SK-N-SH (cell line): ENCODE measurements around the gene BBS5. TPM values are rescaled to one million over a fixed set of nuclear protein-coding genes. Genes with fewer than 3 reads are reported as not detected.

ENCODE experiments used
- CTCF ChIA-PET: fragments of 300-600, 350-600 bp; formaldehyde crosslinking; extraction: SDS; loops from one replicate; lab custom pipeline; 2021; lab: Yijun Ruan, JAX
- POLR2A ChIA-PET: fragments of 350-600 bp; sonication (Branson Sonifier 250); formaldehyde crosslinking; extraction: SDS; loops from one replicate; lab custom pipeline; 2020; ENCODE audit warnings: antibody characterized with exemption, inconsistent platforms; lab: Yijun Ruan, JAX
- DNase-seq: peaks from one replicate; pipeline ENCODE4 v3.0.0; 2012
- H2AFZ ChIP-seq: fragments of 200-600 bp; sonication (generic); 2 replicates; pipeline ENCODE4 v1.8.1; 2016; ENCODE audit warnings: antibody characterized with exemption, mild to moderate bottlenecking, low read depth
- H3F3A ChIP-seq: fragments of 200-600 bp; sonication (generic); replicated peaks from 2 replicates; pipeline ENCODE3; 2016; ENCODE audit warnings: antibody characterized with exemption, mild to moderate bottlenecking; ENCODE audit not compliant: insufficient read depth
- H3K27ac ChIP-seq, 2 experiments: fragments of 200-500 bp in 1 of 2; fragments of 200-600 bp in 1 of 2; sonication (Bioruptor generic) in 1 of 2; sonication (generic), shearing (Covaris generic) in 1 of 2; 2 replicates each; pipeline versions ENCODE4 v1.5.1 to v1.6.1; 2014 to 2016; ENCODE audit warnings: low read depth in 2 of 2, inconsistent platforms in 1 of 2, low read length in 1 of 2, mild to moderate bottlenecking in 1 of 2, mixed read lengths in 1 of 2
- H3K27me3 ChIP-seq: fragments of 200-600 bp; sonication (generic), shearing (Covaris generic); 2 replicates; pipeline ENCODE4 v1.6.1; 2016; ENCODE audit warnings: mixed run types; ENCODE audit not compliant: insufficient read depth
- H3K36me3 ChIP-seq, 2 experiments: fragments of 200-500 bp in 1 of 2; fragments of 200-600 bp in 1 of 2; sonication (Bioruptor generic) in 1 of 2; sonication (generic) in 1 of 2; replicated peaks in 1 of 2; 2 replicates each; pipeline versions ENCODE3 to v1.5.1; 2014 to 2016; ENCODE audit warnings: low read length in 1 of 2, mild to moderate bottlenecking in 1 of 2; ENCODE audit not compliant: insufficient read depth in 2 of 2, control insufficient read depth in 1 of 2
- H3K4me1 ChIP-seq, 2 experiments: fragments of 200-500 bp in 1 of 2; fragments of 200-600 bp in 1 of 2; sonication (Bioruptor generic) in 1 of 2; sonication (generic), shearing (Covaris generic) in 1 of 2; 2 replicates each; pipeline versions ENCODE4 v1.5.1 to v1.6.1; 2014 to 2016; ENCODE audit warnings: low read depth in 1 of 2, low read length in 1 of 2, mixed run types in 1 of 2; ENCODE audit not compliant: insufficient read depth in 2 of 2, control insufficient read depth in 1 of 2
- H3K4me2 ChIP-seq: fragments of 200-600 bp; sonication (generic), shearing (Covaris generic); 2 replicates; pipeline ENCODE4 v1.6.1; 2017; ENCODE audit warnings: mixed run types
- H3K4me3 ChIP-seq, 2 experiments: fragments of 200-500 bp in 1 of 2; fragments of 200-600 bp in 1 of 2; sonication (Bioruptor generic) in 1 of 2; sonication (generic), shearing (Covaris generic) in 1 of 2; 2 replicates each; pipeline versions ENCODE4 v1.5.1 to v1.8.1; 2014 to 2016; ENCODE audit warnings: low read depth in 2 of 2, inconsistent platforms in 1 of 2, low read length in 1 of 2, mild to moderate bottlenecking in 1 of 2, mixed read lengths in 1 of 2, moderate library complexity in 1 of 2
- H3K79me2 ChIP-seq: fragments of 200-600 bp; sonication (generic); 2 replicates; pipeline ENCODE4 v1.8.1; 2017; ENCODE audit warnings: mild to moderate bottlenecking; ENCODE audit not compliant: insufficient read depth
- H3K9ac ChIP-seq: fragments of 200-600 bp; sonication (generic); 2 replicates; pipeline ENCODE4 v1.6.1; 2017; ENCODE audit warnings: mixed run types
- H3K9me2 ChIP-seq: fragments of 200-600 bp; sonication (generic); 2 replicates; pipeline ENCODE4 v1.6.1; 2017; ENCODE audit warnings: mixed run types
- H3K9me3 ChIP-seq: fragments of 200-600 bp; sonication (generic); 2 replicates; pipeline ENCODE4 v1.6.1; 2017; ENCODE audit warnings: mixed run types, mild to moderate bottlenecking, moderate library complexity
- H4K20me1 ChIP-seq: fragments of 200-600 bp; sonication (generic); 2 replicates; pipeline ENCODE4 v1.6.1; 2017; ENCODE audit warnings: mild to moderate bottlenecking, mixed run types; ENCODE audit not compliant: insufficient read depth
- CHD2 ChIP-seq: fragments of 150-350 bp; IDR thresholded peaks from 2 replicates; pipeline ENCODE4 v1.6.1; 2018; ENCODE audit warnings: low read length; ENCODE audit not compliant: partially characterized antibody
- ELF1 ChIP-seq: IDR thresholded peaks from 2 replicates; pipeline ENCODE4 v1.4.0; 2012
- EP300 ChIP-seq, 2 experiments: IDR thresholded peaks; 2 replicates each; pipeline versions ENCODE4 v1.4.0 to v1.6.1; 2012; ENCODE audit warnings: borderline replicate concordance in 1 of 2, low read depth in 1 of 2, low read length in 1 of 2
- FOSL2 ChIP-seq: IDR thresholded peaks from 2 replicates; pipeline ENCODE4 v1.4.0; 2012; ENCODE audit warnings: low read depth, mild to moderate bottlenecking, moderate library complexity, borderline replicate concordance
- FOXJ3 ChIP-seq: sonication (generic); formaldehyde crosslinking; IDR thresholded peaks from 2 replicates; pipeline ENCODE4 v1.5.1; 2020; ENCODE audit warnings: mild to moderate bottlenecking, missing genetic modification reagents
- FOXM1 ChIP-seq: IDR thresholded peaks from 2 replicates; pipeline ENCODE4 v1.4.0; 2012; ENCODE audit warnings: low read depth, mild to moderate bottlenecking
- GATA2 ChIP-seq: sonication (generic); formaldehyde crosslinking; IDR thresholded peaks from 2 replicates; pipeline ENCODE4 v1.5.0; 2020; ENCODE audit warnings: mild to moderate bottlenecking, missing genetic modification reagents
- PBX3 ChIP-seq: IDR thresholded peaks from 2 replicates; pipeline ENCODE4; 2012
- REST ChIP-seq: IDR thresholded peaks from 2 replicates; pipeline ENCODE4 v1.6.1; 2012; ENCODE audit warnings: mild to moderate bottlenecking, low read depth, low read length, moderate library complexity
- RFX5 ChIP-seq: IDR thresholded peaks from 2 replicates; pipeline ENCODE4 v1.6.1; 2012; ENCODE audit warnings: mild to moderate bottlenecking, improper control_type of control experiment, low read length
- RXRA ChIP-seq: IDR thresholded peaks from 2 replicates; pipeline ENCODE4 v1.4.0; 2012; ENCODE audit warnings: low read depth, mild to moderate bottlenecking, borderline replicate concordance
- SIN3A ChIP-seq: IDR thresholded peaks from 2 replicates; pipeline ENCODE4 v1.6.1; 2012; ENCODE audit warnings: low read depth, mild to moderate bottlenecking, low read length, moderate library complexity, borderline replicate concordance
- TAF1 ChIP-seq: IDR thresholded peaks from 2 replicates; pipeline ENCODE4 v1.6.1; 2012; ENCODE audit warnings: low read depth, mild to moderate bottlenecking, low read length, moderate library complexity, borderline replicate concordance
- USF1 ChIP-seq: IDR thresholded peaks from 2 replicates; pipeline ENCODE4 v1.4.0; 2012; ENCODE audit warnings: low read depth, borderline replicate concordance
- USF2 ChIP-seq: fragments of 150-350 bp; IDR thresholded peaks from 2 replicates; pipeline ENCODE4 v1.6.1; 2017; ENCODE audit warnings: antibody characterized with exemption, low read length, low read depth, borderline replicate concordance
- polyA plus RNA-seq, 3 experiments: library from polyadenylated mRNA; depleted of rRNA; stranded (reverse); fragments of >200 nt; gene quantifications; 2 replicates each; pipeline ENCODE4 v1.2.3, GENCODE V29; 2012

The BBS5 gene
- polyA plus RNA-seq, 1 of the 3 experiments (the other 2 are of a cell fraction): 3.8 TPM

GRCh38 chr2:169490834-169491233, 11.5 kb downstream of the BBS5 start (continued):
- TF ChIP-seq FOSL2: no peak
- no peak for TF ChIP-seq ELF1
- TF ChIP-seq REST: no peak
- no peak for TF ChIP-seq USF2

- POLR2A ChIA-PET: no interaction called here
These were observed 12.1 kb downstream of the BBS5 start for GRCh38 chr2:169491378-169491777.

More at GRCh38 chr2:169491378-169491777, 12.1 kb downstream of the BBS5 start:
- Histone ChIP-seq H3K27ac (no peak overlapping the region), H3K9ac (no peak overlapping the region), H3K4me2 (no peak overlapping the region), H4K20me1 (no peaks in the 10 kb centered on the region), H3K9me2 (no peaks in the 10 kb centered on the region), H3K36me3 (peaks cover 22 to 35% of the 10 kb centered on the region in 2 experiments), H3F3A (no peaks in the 10 kb centered on the region), H3K27me3 (no peaks in the 10 kb centered on the region), H2AFZ (no peak overlapping the region), H3K4me3 (no peak overlapping the region), H3K79me2 (no peaks in the 10 kb centered on the region), H3K4me1 (no peaks in the 10 kb centered on the region), H3K9me3 (no peaks in the 10 kb centered on the region)
- TF ChIP-seq TAF1 (no peak), RXRA (no peak), GATA2 (CRISPR knock-in tag) (no peak), FOXJ3 (CRISPR knock-in tag) (no peak), RFX5 (no peak), SIN3A (no peak), CHD2 (no peak), EP300 (IDR thresholded peaks at IDR 0.05; ENCODE audit: borderline replicate concordance in 1 of 2, low read depth in 1 of 2, low read length in 1 of 2) (no peak), FOXM1 (no peak), PBX3 (no peak), USF1 (no peak)
- CTCF ChIA-PET: interaction anchor here (1.0 to 3.9 kb wide), 2 partner anchors 9 to 12 kb away, joined by 3 to 15 read pairs; partner anchors contain the start of gene BBS5
- DNase-seq: no peak
